HEK293 (cell line): ENCODE data around the gene USP7.

Source experiments
- SP2 ChIP-seq: fragments of 450-650 bp; formaldehyde crosslinking; IDR thresholded peaks from 2 replicates; pipeline ENCODE4 v1.5.1; 2016; ENCODE audit warnings: missing biosample characterization, missing genetic modification characterization
- ZNF202 ChIP-seq: fragments of 450-650 bp; formaldehyde crosslinking; IDR thresholded peaks from 2 replicates; pipeline ENCODE4 v1.5.1; 2016; ENCODE audit warnings: missing biosample characterization, missing genetic modification characterization, borderline replicate concordance
- ZNF398 ChIP-seq: fragments of 450-650 bp; formaldehyde crosslinking; IDR thresholded peaks from 2 replicates; pipeline ENCODE4 v1.5.1; 2017; ENCODE audit warnings: missing biosample characterization, missing genetic modification characterization
- ZSCAN18 ChIP-seq: fragments of 450-650 bp; formaldehyde crosslinking; IDR thresholded peaks from 2 replicates; pipeline ENCODE4 v1.5.1; 2016; ENCODE audit warnings: missing biosample characterization, missing genetic modification characterization
- TF ChIP-seq, protein P1 (sequence below): fragments of 450-650 bp; formaldehyde crosslinking; IDR thresholded peaks from 2 replicates; pipeline ENCODE4 v1.5.1; 2016; ENCODE audit warnings: missing biosample characterization, missing genetic modification characterization

GRCh38 chr16:8986111-8986510 is 22.4 kb upstream of the USP7 start:
- TF ChIP-seq, protein P1, sequence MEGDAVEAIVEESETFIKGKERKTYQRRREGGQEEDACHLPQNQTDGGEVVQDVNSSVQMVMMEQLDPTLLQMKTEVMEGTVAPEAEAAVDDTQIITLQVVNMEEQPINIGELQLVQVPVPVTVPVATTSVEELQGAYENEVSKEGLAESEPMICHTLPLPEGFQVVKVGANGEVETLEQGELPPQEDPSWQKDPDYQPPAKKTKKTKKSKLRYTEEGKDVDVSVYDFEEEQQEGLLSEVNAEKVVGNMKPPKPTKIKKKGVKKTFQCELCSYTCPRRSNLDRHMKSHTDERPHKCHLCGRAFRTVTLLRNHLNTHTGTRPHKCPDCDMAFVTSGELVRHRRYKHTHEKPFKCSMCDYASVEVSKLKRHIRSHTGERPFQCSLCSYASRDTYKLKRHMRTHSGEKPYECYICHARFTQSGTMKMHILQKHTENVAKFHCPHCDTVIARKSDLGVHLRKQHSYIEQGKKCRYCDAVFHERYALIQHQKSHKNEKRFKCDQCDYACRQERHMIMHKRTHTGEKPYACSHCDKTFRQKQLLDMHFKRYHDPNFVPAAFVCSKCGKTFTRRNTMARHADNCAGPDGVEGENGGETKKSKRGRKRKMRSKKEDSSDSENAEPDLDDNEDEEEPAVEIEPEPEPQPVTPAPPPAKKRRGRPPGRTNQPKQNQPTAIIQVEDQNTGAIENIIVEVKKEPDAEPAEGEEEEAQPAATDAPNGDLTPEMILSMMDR (tag by site-specific recombination): no peak
- no peak for TF ChIP-seq ZNF202 (tag by site-specific recombination)
- TF ChIP-seq ZSCAN18 (tag by site-specific recombination): no peak
- TF ChIP-seq ZNF398 (tag by site-specific recombination): no peak
- no peak for TF ChIP-seq SP2 (tag by site-specific recombination)
